ENCODE results near the gene NOP56.

GRCh38 chr20:2701671-2702081 lies 49.2 kb downstream of the NOP56 start:
- no peak for TF ChIP-seq CTCF (IDR thresholded peaks at IDR 0.05)
- TF ChIP-seq POLR2AphosphoS5 (IDR thresholded peaks at IDR 0.05) = no peak
- no peak for TF ChIP-seq POLR2A (IDR thresholded peaks at IDR 0.05)
- TF ChIP-seq EP300 (IDR thresholded peaks at IDR 0.05) = no peak
